Measurements from ENCODE around the gene MBD5. TPM values are rescaled to one million over a fixed set of nuclear protein-coding genes. Genes with fewer than 3 reads are reported as not detected.

The MBD5 gene
- total RNA-seq, 2 donors from 2014 or later: 20.8 to 33.5 TPM

DNA sequence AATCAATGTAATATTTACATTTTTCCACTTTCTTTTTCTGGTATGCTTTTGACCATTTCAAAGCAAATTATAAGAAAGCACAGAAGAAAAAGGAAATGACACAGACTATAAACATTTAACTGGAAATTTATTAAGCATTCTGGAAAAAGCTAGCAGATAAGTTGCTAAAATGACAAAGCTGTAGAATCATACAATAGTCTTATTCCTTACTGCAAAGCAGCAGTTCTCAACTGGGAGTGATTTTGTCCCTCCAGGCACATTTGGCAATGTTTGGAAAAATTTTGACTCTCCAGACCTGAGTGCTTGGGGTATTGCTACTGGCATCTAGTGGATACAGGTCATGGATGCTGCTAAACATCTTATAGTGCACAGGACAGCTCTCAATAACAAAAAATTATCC lies 75.1 kb downstream of the MBD5 start:
- no peaks in the 10 kb centered on the region for H3K4me1 ChIP-seq
- TF ChIP-seq, protein P1, sequence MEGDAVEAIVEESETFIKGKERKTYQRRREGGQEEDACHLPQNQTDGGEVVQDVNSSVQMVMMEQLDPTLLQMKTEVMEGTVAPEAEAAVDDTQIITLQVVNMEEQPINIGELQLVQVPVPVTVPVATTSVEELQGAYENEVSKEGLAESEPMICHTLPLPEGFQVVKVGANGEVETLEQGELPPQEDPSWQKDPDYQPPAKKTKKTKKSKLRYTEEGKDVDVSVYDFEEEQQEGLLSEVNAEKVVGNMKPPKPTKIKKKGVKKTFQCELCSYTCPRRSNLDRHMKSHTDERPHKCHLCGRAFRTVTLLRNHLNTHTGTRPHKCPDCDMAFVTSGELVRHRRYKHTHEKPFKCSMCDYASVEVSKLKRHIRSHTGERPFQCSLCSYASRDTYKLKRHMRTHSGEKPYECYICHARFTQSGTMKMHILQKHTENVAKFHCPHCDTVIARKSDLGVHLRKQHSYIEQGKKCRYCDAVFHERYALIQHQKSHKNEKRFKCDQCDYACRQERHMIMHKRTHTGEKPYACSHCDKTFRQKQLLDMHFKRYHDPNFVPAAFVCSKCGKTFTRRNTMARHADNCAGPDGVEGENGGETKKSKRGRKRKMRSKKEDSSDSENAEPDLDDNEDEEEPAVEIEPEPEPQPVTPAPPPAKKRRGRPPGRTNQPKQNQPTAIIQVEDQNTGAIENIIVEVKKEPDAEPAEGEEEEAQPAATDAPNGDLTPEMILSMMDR (IDR thresholded peaks at IDR 0.05): no peak
- no peak for TF ChIP-seq POLR2A (IDR thresholded peaks at IDR 0.05)
- intact Hi-C loops (cut with DNase I): no loop called here
- no peaks in the 10 kb centered on the region for H3K27me3 ChIP-seq
- peaks cover 0 to 2% (median 0%) of the 10 kb centered on the region in 3 donors for H3K9me3 ChIP-seq
- H3K36me3 ChIP-seq (replicated peaks in 1 of 2; ENCODE audit: insufficient read depth in 1 of 2, low read depth in 2 of 2): no peaks in the 10 kb centered on the region
- ATAC-seq: no peak
- no peak for DNase-seq
- H3K4me3 ChIP-seq: no peak overlapping the region
- no peak overlapping the region for H3K27ac ChIP-seq

DNA sequence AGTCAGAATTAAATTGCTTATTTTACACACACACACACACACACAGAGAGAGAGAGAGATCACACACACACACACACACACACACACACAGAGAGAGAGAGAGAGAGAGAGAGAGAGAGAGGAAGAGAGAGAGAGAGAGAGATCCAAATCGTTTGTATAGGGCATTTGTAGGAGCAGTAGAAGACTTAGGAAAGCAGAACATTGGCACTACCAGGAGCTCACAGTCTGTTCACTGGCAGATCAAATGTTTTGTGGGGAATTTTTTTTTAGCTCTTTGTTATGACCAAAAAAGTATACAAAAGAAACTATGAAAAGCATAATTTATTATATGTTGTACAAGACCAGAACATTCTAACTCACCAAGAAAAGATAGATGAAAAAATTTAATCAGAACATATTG lies 81.8 kb downstream of the MBD5 start:
- Histone ChIP-seq H3K9me3 (no peaks in the 10 kb centered on the region), H3K36me3 (replicated peaks in 1 of 2; ENCODE audit: insufficient read depth in 1 of 2, low read depth in 2 of 2) (no peaks in the 10 kb centered on the region), H3K27ac (no peak overlapping the region), H3K4me1 (no peaks in the 10 kb centered on the region), H3K27me3 (no peaks in the 10 kb centered on the region), H3K4me3 (no peak overlapping the region)
- TF ChIP-seq, protein P1 (IDR thresholded peaks at IDR 0.05): no peak
- no peak for TF ChIP-seq POLR2A (IDR thresholded peaks at IDR 0.05)
- no peak for ATAC-seq
- intact Hi-C loops (cut with DNase I): no loop called here
- 11 to 12% methylated on average over 1 of the region's 1 CpG for WGBS, 2 donors
- no peak for DNase-seq

DNA sequence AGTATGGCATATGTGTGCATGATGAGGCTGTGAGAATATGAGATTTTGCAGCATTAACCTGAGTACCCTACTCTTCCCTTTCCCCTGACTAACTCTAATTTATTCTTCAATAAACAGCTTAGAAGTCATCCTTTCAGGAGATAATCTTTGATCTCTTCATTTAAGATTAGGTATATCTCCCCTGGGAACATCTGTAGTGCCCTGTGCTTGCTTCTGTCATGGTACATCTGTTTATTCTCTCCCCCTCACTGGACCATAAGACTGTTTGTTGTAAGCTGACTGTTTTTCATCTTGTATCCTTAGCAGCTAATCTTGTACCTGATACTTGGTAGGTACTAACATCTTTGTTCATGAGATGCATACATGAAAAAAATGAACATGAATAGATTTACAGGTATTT lies 83.1 kb downstream of the MBD5 start:
- Histone ChIP-seq H3K27me3 (no peaks in the 10 kb centered on the region), H3K9me3 (no peaks in the 10 kb centered on the region), H3K36me3 (replicated peaks in 1 of 2; ENCODE audit: insufficient read depth in 1 of 2, low read depth in 2 of 2) (no peaks in the 10 kb centered on the region), H3K4me3 (no peak overlapping the region), H3K4me1 (no peaks in the 10 kb centered on the region), H3K27ac (no peak overlapping the region)
- no peak for ATAC-seq
- no peak for DNase-seq
- TF ChIP-seq, protein P1 (IDR thresholded peaks at IDR 0.05): no peak
- TF ChIP-seq POLR2A (IDR thresholded peaks at IDR 0.05): no peak
- intact Hi-C loops (cut with DNase I): no loop called here

DNA sequence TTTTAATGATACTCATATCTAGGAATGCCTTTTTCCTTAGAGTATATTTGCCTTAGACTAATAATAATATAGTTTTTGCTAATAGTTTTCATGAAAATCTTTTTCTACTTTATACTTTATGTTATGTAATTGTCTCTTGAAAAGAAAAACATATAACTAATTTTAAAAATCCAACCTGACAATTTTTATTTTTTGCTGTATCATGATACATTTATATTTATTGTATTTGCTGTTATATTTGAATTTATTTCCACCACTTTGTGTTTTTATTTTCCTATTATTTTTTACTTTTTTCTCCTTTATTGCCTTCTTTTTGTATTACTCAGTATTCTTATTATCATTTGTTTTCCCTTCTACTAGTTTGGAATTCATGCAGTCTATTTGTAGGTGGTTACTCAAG lies 85.4 kb downstream of the MBD5 start:
- H3K4me1 ChIP-seq: no peaks in the 10 kb centered on the region
- no peak overlapping the region for H3K4me3 ChIP-seq
- intact Hi-C loops (cut with DNase I): no loop called here
- H3K9me3 ChIP-seq: no peaks in the 10 kb centered on the region
- no peak for TF ChIP-seq POLR2A (IDR thresholded peaks at IDR 0.05)
- TF ChIP-seq, protein P1 (IDR thresholded peaks at IDR 0.05): no peak
- H3K27ac ChIP-seq: no peak overlapping the region
- no peaks in the 10 kb centered on the region for H3K27me3 ChIP-seq
- DNase-seq (no peak), ATAC-seq (no peak)
- H3K36me3 ChIP-seq (replicated peaks in 1 of 2; ENCODE audit: insufficient read depth in 1 of 2, low read depth in 2 of 2): no peaks in the 10 kb centered on the region

DNA sequence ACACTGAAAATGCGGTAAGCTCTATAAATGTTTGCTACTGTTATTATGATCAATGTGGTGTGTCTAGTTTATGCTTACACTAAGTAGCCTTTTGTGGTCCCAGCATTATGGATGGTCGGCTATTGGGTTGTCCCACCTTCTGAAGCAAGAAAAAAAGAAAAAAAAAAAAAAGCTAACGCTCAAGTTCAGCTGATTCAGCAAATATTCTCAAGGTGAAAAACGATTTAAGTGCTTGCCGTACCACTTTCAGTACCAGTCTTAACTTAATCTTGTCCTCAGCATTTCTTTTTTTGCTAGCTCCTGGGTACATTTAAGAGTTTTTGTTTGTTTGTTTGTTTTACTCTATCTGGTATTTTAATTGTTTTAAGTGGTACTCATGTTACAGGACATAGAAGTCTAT lies 87.5 kb downstream of the MBD5 start:
- ATAC-seq: no peak
- Histone ChIP-seq H3K27ac (no peak overlapping the region), H3K36me3 (replicated peaks in 1 of 2; ENCODE audit: insufficient read depth in 1 of 2, low read depth in 2 of 2) (no peaks in the 10 kb centered on the region), H3K4me3 (no peak overlapping the region), H3K9me3 (no peaks in the 10 kb centered on the region), H3K4me1 (no peaks in the 10 kb centered on the region), H3K27me3 (no peaks in the 10 kb centered on the region)
- 90 to 91% methylated on average over 5 of the region's 5 CpGs for WGBS, 2 donors
- DNase-seq: no peak
- TF ChIP-seq POLR2A (IDR thresholded peaks at IDR 0.05): no peak
- TF ChIP-seq, protein P1 (IDR thresholded peaks at IDR 0.05): no peak
- intact Hi-C loops (cut with DNase I): no loop called here
